Calu3 (cell line): ENCODE data around the gene NPS. TPM values are rescaled to one million over a fixed set of nuclear protein-coding genes. Genes with fewer than 3 reads are reported as not detected.

ENCODE experiments used
- BruUV-seq: library from RNA; stranded (reverse); fragments of 400-500 nt; replicated peaks from 2 replicates; lab custom pipeline; 2021; lab: Mats Ljungman, UMichigan
- CTCF ChIA-PET: fragments of 300-600 bp; sonication (Branson Sonifier 250); formaldehyde crosslinking; loops from one replicate; lab custom pipeline; 2022; ENCODE audit warnings: antibody characterized with exemption; lab: Charles Lee
- DNase-seq: peaks from one replicate; pipeline ENCODE4 v3.0.0; 2022
- H3K27ac Mint-ChIP-seq: one replicate; pipeline ENCODE4 v1.8.0; 2022; ENCODE audit warnings: mixed read lengths; ENCODE audit not compliant: unreplicated experiment
- H3K27me3 Mint-ChIP-seq: one replicate; pipeline ENCODE4 v1.8.0; 2022; ENCODE audit warnings: mixed read lengths; ENCODE audit not compliant: unreplicated experiment
- H3K36me3 Mint-ChIP-seq: one replicate; pipeline ENCODE4 v1.8.0; 2022; ENCODE audit warnings: mild to moderate bottlenecking, moderate library complexity, mixed read lengths; ENCODE audit not compliant: insufficient read depth, unreplicated experiment
- H3K4me1 Mint-ChIP-seq: one replicate; pipeline ENCODE4 v1.8.0; 2022; ENCODE audit warnings: mild to moderate bottlenecking, low read depth, mixed read lengths; ENCODE audit not compliant: unreplicated experiment
- H3K4me3 Mint-ChIP-seq: one replicate; pipeline ENCODE4 v1.8.0; 2022; ENCODE audit warnings: mild to moderate bottlenecking, low read depth, moderate library complexity, mixed read lengths; ENCODE audit not compliant: unreplicated experiment
- H3K9me3 Mint-ChIP-seq: one replicate; pipeline ENCODE4 v1.8.0; 2022; ENCODE audit warnings: low read depth, mixed read lengths; ENCODE audit not compliant: unreplicated experiment
- CTCF ChIP-seq: fragments of 200-600 bp; IDR thresholded peaks from one replicate; pipeline ENCODE4 v1.8.0; 2022; ENCODE audit warnings: antibody characterized with exemption; ENCODE audit not compliant: unreplicated experiment
- intact Hi-C: fragments of 100-400 bp; cut with micrococcal nuclease; formaldehyde crosslinking; loops from one replicate; pipeline ENCODE4 v1.10.0; 2022; ENCODE audit not compliant: unreplicated experiment
- total RNA-seq: library from RNA; stranded (reverse); gene quantifications from 2 replicates; pipeline ENCODE4 v1.2.3, GENCODE V29; 2022

Gene NPS
- total RNA-seq, 1 experiment from 2014 or later, result not detected

DNA sequence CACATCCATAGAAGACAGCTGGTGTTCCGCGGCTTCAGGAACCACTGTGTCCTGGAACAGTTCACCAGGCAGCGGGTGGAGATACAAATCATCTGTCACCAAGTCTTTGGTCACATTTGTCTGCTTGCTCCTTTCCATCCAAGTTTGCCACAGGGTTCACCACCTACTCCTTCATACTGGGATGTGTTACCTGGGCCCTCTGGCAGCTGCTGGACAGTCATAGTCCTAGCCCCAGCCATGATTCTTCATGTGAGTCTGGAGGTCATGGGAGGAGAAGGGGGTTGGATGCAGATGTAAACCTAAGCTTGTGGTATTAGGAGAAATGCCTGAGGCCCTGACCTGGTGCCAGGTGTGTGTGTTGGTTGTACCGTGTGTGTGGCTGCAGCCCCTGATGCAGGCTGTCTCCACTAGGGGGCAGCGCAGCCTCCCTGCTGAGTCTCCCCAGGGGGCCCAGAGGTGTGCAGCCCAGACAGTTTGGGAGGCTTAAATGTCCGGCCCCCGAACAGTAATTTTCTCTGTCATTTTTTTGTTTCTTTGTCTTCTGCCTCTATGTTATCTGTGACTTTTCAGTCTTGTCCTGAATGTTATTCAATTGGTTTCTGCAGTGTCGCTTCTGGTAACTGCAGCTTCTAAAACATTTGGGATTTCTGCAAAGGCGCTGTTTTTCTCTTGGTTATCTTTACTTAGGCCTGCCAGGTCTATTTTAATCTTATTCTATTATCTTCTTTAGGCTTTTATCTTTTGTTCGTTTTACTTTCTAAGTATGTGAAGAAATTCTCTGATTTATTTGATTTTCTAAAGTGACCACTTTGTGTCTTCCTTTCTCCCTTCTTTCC, 14.8 kb downstream of the NPS start:
- no TSS peak for BruUV-seq
- CTCF ChIA-PET, result no interaction called here
- Mint-ChIP-seq H3K9me3 (no peaks in the 10 kb centered on the region), H3K27ac (no peak overlapping the region), H3K4me1 (no peaks in the 10 kb centered on the region), H3K4me3 (no peak overlapping the region), H3K36me3 (no peaks in the 10 kb centered on the region), H3K27me3 (peaks cover 18% of the 10 kb centered on the region)
- peak; percentile 36 for TF ChIP-seq CTCF
- peak; percentile 42 for DNase-seq
- intact Hi-C loops, result no loop called here

GRCh38 chr10:127564644-127565043, 15.5 kb downstream of the NPS start:
- BruUV-seq, result no TSS peak
- Mint-ChIP-seq H3K9me3 (no peaks in the 10 kb centered on the region), H3K27me3 (peaks cover 25% of the 10 kb centered on the region), H3K36me3 (no peaks in the 10 kb centered on the region), H3K4me1 (no peaks in the 10 kb centered on the region), H3K4me3 (no peak overlapping the region), H3K27ac (no peak overlapping the region)
- no peak for TF ChIP-seq CTCF
- CTCF ChIA-PET, result no interaction called here
- DNase-seq, result no peak
- intact Hi-C loops, result no loop called here

DNA sequence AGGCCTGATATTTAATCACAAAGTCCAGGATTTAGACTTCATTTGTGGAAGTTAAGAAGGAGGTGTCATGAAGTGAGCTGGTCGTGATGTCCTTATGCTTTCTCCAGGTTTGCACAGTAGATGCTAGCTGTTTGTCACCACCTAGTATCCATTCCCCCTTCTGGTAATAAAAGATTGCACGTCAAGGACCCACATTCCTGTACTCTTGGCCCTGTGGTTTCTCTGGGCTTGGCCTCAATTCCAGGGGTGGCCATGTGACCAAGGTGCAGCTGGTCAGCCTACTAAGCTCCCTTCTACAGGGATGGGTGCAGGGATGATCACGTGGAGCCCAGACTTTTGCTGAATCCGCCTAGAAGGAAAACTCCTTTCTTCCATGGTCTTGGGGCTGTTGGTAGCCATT, 16.5 kb downstream of the NPS start:
- CTCF ChIA-PET, result no interaction called here
- Mint-ChIP-seq H3K27me3 (peaks cover 31% of the 10 kb centered on the region), H3K4me3 (no peak overlapping the region), H3K9me3 (no peaks in the 10 kb centered on the region), H3K4me1 (no peaks in the 10 kb centered on the region), H3K36me3 (no peaks in the 10 kb centered on the region), H3K27ac (no peak overlapping the region)
- no peak for TF ChIP-seq CTCF
- DNase-seq, result no peak
- BruUV-seq, result no TSS peak
- intact Hi-C loops, result no loop called here

- DNase-seq, result no peak
- Mint-ChIP-seq H3K4me3 (no peak overlapping the region), H3K27me3 (peaks cover 25% of the 10 kb centered on the region), H3K36me3 (no peaks in the 10 kb centered on the region), H3K27ac (no peak overlapping the region), H3K9me3 (no peaks in the 10 kb centered on the region), H3K4me1 (no peaks in the 10 kb centered on the region)
- no peak for TF ChIP-seq CTCF
- CTCF ChIA-PET, result no interaction called here
- BruUV-seq, result no TSS peak
- intact Hi-C loops, result no loop called here
Observed at GRCh38 chr10:127569210-127569609, 20.1 kb downstream of the NPS start.
